ENCODE measurements around the gene TLE2.

DNA sequence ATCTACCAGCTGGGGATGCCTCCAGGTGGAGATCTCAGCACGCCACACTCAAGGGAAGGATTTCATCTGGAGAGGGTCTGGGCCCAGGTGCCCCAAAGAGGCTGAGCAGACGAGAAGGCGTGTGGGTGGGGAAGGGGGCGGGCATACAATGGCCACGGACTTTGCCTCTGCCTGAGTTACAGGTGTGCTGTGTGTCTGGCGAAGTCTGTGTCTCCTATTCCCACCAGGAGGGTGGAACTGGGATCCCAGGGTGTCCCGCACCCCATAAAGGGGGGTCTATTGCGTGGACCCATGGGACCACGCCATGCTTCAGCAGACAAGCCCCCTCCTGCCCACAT lies 3.6 kb downstream of the TLE2 start:
- TF ChIP-seq, protein P1, sequence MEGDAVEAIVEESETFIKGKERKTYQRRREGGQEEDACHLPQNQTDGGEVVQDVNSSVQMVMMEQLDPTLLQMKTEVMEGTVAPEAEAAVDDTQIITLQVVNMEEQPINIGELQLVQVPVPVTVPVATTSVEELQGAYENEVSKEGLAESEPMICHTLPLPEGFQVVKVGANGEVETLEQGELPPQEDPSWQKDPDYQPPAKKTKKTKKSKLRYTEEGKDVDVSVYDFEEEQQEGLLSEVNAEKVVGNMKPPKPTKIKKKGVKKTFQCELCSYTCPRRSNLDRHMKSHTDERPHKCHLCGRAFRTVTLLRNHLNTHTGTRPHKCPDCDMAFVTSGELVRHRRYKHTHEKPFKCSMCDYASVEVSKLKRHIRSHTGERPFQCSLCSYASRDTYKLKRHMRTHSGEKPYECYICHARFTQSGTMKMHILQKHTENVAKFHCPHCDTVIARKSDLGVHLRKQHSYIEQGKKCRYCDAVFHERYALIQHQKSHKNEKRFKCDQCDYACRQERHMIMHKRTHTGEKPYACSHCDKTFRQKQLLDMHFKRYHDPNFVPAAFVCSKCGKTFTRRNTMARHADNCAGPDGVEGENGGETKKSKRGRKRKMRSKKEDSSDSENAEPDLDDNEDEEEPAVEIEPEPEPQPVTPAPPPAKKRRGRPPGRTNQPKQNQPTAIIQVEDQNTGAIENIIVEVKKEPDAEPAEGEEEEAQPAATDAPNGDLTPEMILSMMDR (IDR thresholded peaks at IDR 0.05 in 8 of 11, conservative IDR thresholded peaks at IDR 0.05 in 3 of 11), result no peak
- TF ChIP-seq POLR2A (IDR thresholded peaks at IDR 0.05), result no peak

All from spleen (tissue), 7 donors.